Measurements from ENCODE around the gene CCDC39.
A peak's percentile ranks its signal among the peaks of the same experiment; 100 is the strongest.

CCDC39 gene

DNA sequence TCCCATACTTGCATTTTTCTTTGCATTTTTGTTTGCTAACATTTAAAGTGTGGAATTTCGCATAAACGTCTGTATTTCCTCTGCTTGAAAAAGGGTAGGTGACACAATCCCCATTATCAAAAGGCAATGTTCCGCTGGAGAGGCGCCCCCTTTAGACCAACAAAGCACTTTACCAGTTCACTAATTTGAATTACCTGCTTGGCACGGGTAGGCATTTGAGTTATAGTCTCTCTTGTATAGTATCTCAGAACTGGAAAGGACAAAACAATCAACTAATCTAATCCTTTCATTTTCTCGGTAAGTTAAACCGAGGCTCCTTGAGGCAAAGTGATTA, 775 bp upstream of the CCDC39 start:
- Histone ChIP-seq H3K9me3 (ENCODE audit: control insufficient read depth, low read length) (no peaks in the 10 kb centered on the region), H3K4me3 (ENCODE audit: low read length) (peak overlapping the region; percentile 70), H3K27me3 (ENCODE audit: control insufficient read depth, insufficient read depth, low read length) (peaks cover 23% of the 10 kb centered on the region), H3K36me3 (ENCODE audit: control insufficient read depth, insufficient read depth, low read length) (no peaks in the 10 kb centered on the region), H3K9ac (ENCODE audit: low read length) (peak overlapping the region; percentile 36), H3K4me1 (ENCODE audit: control insufficient read depth, insufficient read depth, low read length) (peaks cover 5% of the 10 kb centered on the region)

DNA sequence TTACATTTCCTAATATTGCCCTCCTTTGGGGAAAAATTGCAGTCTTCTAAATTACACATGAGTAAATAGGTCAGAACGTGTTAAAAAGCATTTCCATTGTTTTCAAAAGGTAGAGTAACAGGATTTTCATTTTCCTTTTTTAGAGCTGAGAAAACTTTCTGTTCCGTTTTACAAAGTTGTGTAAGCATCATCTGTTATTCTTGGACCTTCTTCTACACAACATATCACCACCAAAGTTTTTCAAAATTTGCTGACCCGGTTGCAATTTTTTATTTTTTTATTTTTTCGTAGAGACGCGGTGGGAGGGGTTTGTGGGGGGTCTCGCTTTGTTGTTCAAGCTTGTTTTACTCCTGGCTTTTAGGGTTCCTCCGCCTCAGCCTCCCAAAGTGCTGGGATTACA, 1.1 kb downstream of the CCDC39 start:
- no peaks in the 10 kb centered on the region for H3K36me3 ChIP-seq (ENCODE audit: control insufficient read depth, insufficient read depth, low read length)
- H3K27me3 ChIP-seq (ENCODE audit: control insufficient read depth, insufficient read depth, low read length), result peaks cover 23% of the 10 kb centered on the region
- no peaks in the 10 kb centered on the region for H3K9me3 ChIP-seq (ENCODE audit: control insufficient read depth, low read length)
- H3K4me3 ChIP-seq (ENCODE audit: low read length), result no peak overlapping the region
- H3K4me1 ChIP-seq (ENCODE audit: control insufficient read depth, insufficient read depth, low read length), result peaks cover 5% of the 10 kb centered on the region
- H3K9ac ChIP-seq (ENCODE audit: low read length), result no peak overlapping the region

DNA sequence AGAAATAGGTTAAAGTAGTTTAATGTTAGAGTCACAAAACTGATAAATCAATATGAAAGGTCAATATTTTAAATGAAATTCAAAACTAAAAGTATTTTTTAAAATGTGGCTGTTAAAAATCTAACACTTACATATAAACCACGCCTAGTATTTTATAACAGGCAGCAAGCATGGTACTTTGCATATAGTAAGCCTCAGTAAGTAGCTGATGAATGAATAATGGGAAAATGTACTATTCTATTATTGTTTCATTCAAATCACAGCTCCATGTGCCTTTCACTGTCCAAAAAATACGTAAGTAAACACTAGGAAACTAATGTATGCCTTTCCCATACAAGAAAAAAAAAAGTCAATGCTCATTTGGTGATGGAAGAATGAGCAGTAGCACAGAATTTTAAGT, 17.8 kb downstream of the CCDC39 start:
- no peaks in the 10 kb centered on the region for H3K27me3 ChIP-seq (ENCODE audit: control insufficient read depth, insufficient read depth, low read length)
- no peak overlapping the region for H3K4me3 ChIP-seq (ENCODE audit: low read length)
- no peaks in the 10 kb centered on the region for H3K9me3 ChIP-seq (ENCODE audit: control insufficient read depth, low read length)
- no peak overlapping the region for H3K9ac ChIP-seq (ENCODE audit: low read length)
- H3K36me3 ChIP-seq (ENCODE audit: control insufficient read depth, insufficient read depth, low read length), result no peaks in the 10 kb centered on the region
- no peaks in the 10 kb centered on the region for H3K4me1 ChIP-seq (ENCODE audit: control insufficient read depth, insufficient read depth, low read length)

GRCh38 chr3:180657094-180657493, 22.2 kb downstream of the CCDC39 start:
- no peak overlapping the region for H3K9ac ChIP-seq (ENCODE audit: low read length)
- no peak overlapping the region for H3K4me3 ChIP-seq (ENCODE audit: low read length)
- no peaks in the 10 kb centered on the region for H3K4me1 ChIP-seq (ENCODE audit: control insufficient read depth, insufficient read depth, low read length)
- H3K9me3 ChIP-seq (ENCODE audit: control insufficient read depth, low read length), result no peaks in the 10 kb centered on the region
- no peaks in the 10 kb centered on the region for H3K36me3 ChIP-seq (ENCODE audit: control insufficient read depth, insufficient read depth, low read length)
- H3K27me3 ChIP-seq (ENCODE audit: control insufficient read depth, insufficient read depth, low read length), result no peaks in the 10 kb centered on the region

DNA sequence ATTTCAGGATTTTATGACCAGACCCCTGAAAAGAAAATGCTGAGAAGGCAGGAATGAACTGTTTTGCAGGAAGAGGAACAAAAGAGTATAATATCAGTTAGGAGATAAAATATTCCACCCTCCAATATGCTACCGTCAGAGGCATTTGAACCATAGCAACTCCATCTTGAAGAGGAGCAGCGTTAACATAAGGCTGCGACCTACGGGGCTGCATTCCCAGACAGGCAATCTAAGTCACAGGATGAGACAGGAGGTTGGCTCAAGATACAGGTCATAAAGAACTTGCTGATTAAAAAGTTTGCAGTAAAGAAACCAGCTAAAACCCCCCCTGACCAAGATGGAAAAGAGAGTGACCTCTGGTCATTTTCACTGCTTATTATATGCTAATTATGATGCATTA, 22.9 kb downstream of the CCDC39 start:
- H3K9ac ChIP-seq (ENCODE audit: low read length), result no peak overlapping the region
- no peaks in the 10 kb centered on the region for H3K27me3 ChIP-seq (ENCODE audit: control insufficient read depth, insufficient read depth, low read length)
- H3K9me3 ChIP-seq (ENCODE audit: control insufficient read depth, low read length), result no peaks in the 10 kb centered on the region
- H3K4me1 ChIP-seq (ENCODE audit: control insufficient read depth, insufficient read depth, low read length), result no peaks in the 10 kb centered on the region
- no peak overlapping the region for H3K4me3 ChIP-seq (ENCODE audit: low read length)
- no peaks in the 10 kb centered on the region for H3K36me3 ChIP-seq (ENCODE audit: control insufficient read depth, insufficient read depth, low read length)

GRCh38 chr3:180646187-180646790, 33.0 kb downstream of the CCDC39 start:
- H3K9ac ChIP-seq (ENCODE audit: low read length), result no peak overlapping the region
- no peaks in the 10 kb centered on the region for H3K36me3 ChIP-seq (ENCODE audit: control insufficient read depth, insufficient read depth, low read length)
- H3K27me3 ChIP-seq (ENCODE audit: control insufficient read depth, insufficient read depth, low read length), result no peaks in the 10 kb centered on the region
- H3K9me3 ChIP-seq (ENCODE audit: control insufficient read depth, low read length), result no peaks in the 10 kb centered on the region
- H3K4me1 ChIP-seq (ENCODE audit: control insufficient read depth, insufficient read depth, low read length), result no peaks in the 10 kb centered on the region
- H3K4me3 ChIP-seq (ENCODE audit: low read length), result no peak overlapping the region

GRCh38 chr3:180640987-180641386, 38.3 kb downstream of the CCDC39 start:
- Histone ChIP-seq H3K9me3 (ENCODE audit: control insufficient read depth, low read length) (no peaks in the 10 kb centered on the region), H3K4me1 (ENCODE audit: control insufficient read depth, insufficient read depth, low read length) (no peaks in the 10 kb centered on the region), H3K9ac (ENCODE audit: low read length) (no peak overlapping the region), H3K4me3 (ENCODE audit: low read length) (no peak overlapping the region), H3K36me3 (ENCODE audit: control insufficient read depth, insufficient read depth, low read length) (no peaks in the 10 kb centered on the region), H3K27me3 (ENCODE audit: control insufficient read depth, insufficient read depth, low read length) (no peaks in the 10 kb centered on the region)

DNA sequence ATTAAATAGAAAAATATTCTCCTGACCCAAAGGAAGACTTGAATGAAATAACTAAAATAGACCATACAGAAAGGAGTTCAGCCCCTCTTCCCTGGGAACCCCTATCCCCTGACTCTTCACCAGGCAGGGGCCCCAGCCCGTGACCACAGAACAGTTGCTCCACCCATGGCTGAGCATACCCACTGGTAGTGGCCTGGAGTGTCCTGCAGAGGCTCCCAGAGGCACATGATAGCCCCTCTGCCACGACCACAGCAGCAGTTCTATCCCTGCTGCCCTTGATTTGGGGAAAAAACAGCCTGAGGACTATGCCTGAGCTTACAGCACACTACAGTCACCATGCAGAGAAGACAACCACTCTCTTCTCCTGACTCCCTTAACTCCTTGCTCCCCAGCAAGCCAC, 45.6 kb downstream of the CCDC39 start:
- no peak overlapping the region for H3K4me3 ChIP-seq (ENCODE audit: low read length)
- no peak overlapping the region for H3K9ac ChIP-seq (ENCODE audit: low read length)
- H3K36me3 ChIP-seq (ENCODE audit: control insufficient read depth, insufficient read depth, low read length), result no peaks in the 10 kb centered on the region
- H3K9me3 ChIP-seq (ENCODE audit: control insufficient read depth, low read length), result no peaks in the 10 kb centered on the region
- peaks cover 3% of the 10 kb centered on the region for H3K27me3 ChIP-seq (ENCODE audit: control insufficient read depth, insufficient read depth, low read length)
- no peaks in the 10 kb centered on the region for H3K4me1 ChIP-seq (ENCODE audit: control insufficient read depth, insufficient read depth, low read length)

- H3K9ac ChIP-seq (ENCODE audit: low read length), result no peak overlapping the region
- no peaks in the 10 kb centered on the region for H3K36me3 ChIP-seq (ENCODE audit: control insufficient read depth, insufficient read depth, low read length)
- H3K4me1 ChIP-seq (ENCODE audit: control insufficient read depth, insufficient read depth, low read length), result no peaks in the 10 kb centered on the region
- H3K9me3 ChIP-seq (ENCODE audit: control insufficient read depth, low read length), result no peaks in the 10 kb centered on the region
- H3K27me3 ChIP-seq (ENCODE audit: control insufficient read depth, insufficient read depth, low read length), result peaks cover 3% of the 10 kb centered on the region
- no peak overlapping the region for H3K4me3 ChIP-seq (ENCODE audit: low read length)
Observed at GRCh38 chr3:180631317-180631716, 48.0 kb downstream of the CCDC39 start.

DNA sequence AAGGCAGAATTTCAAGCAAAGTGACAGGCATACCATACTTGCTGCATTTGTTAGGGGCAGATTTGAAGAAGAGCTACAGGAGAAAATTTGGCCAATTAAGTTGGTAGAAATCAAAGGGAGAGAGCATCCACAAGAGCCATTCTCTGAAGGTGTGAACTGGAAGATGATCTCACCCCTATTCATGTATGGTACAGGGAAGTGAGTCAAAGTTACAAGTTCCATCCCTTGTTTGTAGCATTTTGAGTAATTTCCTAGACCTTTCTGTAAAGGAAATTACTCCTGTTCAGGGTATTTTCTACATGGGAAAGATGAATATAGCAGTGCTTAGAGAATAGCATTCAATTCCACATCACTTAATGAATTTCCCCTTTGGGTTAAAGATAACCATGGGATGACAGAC, 48.9 kb downstream of the CCDC39 start:
- Histone ChIP-seq H3K27me3 (ENCODE audit: control insufficient read depth, insufficient read depth, low read length) (peaks cover 3% of the 10 kb centered on the region), H3K4me1 (ENCODE audit: control insufficient read depth, insufficient read depth, low read length) (no peaks in the 10 kb centered on the region), H3K9me3 (ENCODE audit: control insufficient read depth, low read length) (no peaks in the 10 kb centered on the region), H3K36me3 (ENCODE audit: control insufficient read depth, insufficient read depth, low read length) (no peaks in the 10 kb centered on the region), H3K9ac (ENCODE audit: low read length) (no peak overlapping the region), H3K4me3 (ENCODE audit: low read length) (no peak overlapping the region)

DNA sequence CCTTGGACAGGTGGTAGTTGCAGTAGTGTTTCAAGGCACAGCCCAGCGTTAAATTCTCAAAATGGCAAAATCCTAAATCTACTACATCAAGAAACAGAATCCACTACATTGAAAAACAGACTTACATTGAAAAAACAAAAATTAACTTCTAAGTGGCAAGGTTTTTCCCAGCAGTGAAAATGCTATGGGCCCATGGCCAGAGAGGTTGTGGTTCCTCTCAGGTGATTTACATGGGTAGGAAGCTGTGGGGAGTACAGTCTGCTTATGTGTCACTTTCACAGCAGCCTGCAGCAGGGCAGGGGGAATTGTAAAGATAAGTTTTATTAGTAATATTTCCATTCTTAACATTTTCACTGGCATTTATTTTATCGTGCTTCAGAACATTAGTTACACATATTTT, 52.4 kb downstream of the CCDC39 start:
- Histone ChIP-seq H3K9me3 (ENCODE audit: control insufficient read depth, low read length) (no peaks in the 10 kb centered on the region), H3K4me3 (ENCODE audit: low read length) (no peak overlapping the region), H3K4me1 (ENCODE audit: control insufficient read depth, insufficient read depth, low read length) (no peaks in the 10 kb centered on the region), H3K27me3 (ENCODE audit: control insufficient read depth, insufficient read depth, low read length) (peaks cover 1% of the 10 kb centered on the region), H3K36me3 (ENCODE audit: control insufficient read depth, insufficient read depth, low read length) (no peaks in the 10 kb centered on the region), H3K9ac (ENCODE audit: low read length) (no peak overlapping the region)

- Histone ChIP-seq H3K9me3 (ENCODE audit: control insufficient read depth, low read length) (no peaks in the 10 kb centered on the region), H3K9ac (ENCODE audit: low read length) (no peak overlapping the region), H3K36me3 (ENCODE audit: control insufficient read depth, insufficient read depth, low read length) (no peaks in the 10 kb centered on the region), H3K27me3 (ENCODE audit: control insufficient read depth, insufficient read depth, low read length) (no peaks in the 10 kb centered on the region), H3K4me1 (ENCODE audit: control insufficient read depth, insufficient read depth, low read length) (no peaks in the 10 kb centered on the region), H3K4me3 (ENCODE audit: low read length) (no peak overlapping the region)
Observed at GRCh38 chr3:180624714-180625113, 54.6 kb downstream of the CCDC39 start.

DNA sequence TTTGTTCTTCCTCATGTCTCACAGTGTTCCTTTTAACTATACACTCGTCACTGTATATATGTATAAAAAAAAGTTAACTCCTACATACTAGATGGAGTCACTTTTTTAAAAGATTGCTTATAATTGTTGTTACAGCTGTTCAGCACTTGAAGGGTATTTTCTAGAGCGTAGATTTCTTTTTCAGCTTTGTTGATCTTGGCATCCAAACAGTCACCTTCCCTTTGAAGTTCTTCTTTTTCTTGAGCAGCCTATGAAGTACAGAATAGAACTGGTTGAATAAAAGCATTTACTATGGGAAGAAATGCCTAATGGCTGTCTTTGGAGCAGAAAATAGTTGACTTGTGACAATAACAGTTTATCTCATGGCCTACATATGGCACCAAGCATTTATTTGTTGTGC, 59.6 kb downstream of the CCDC39 start:
- no peaks in the 10 kb centered on the region for H3K27me3 ChIP-seq (ENCODE audit: control insufficient read depth, insufficient read depth, low read length)
- H3K4me1 ChIP-seq (ENCODE audit: control insufficient read depth, insufficient read depth, low read length), result no peaks in the 10 kb centered on the region
- H3K4me3 ChIP-seq (ENCODE audit: low read length), result no peak overlapping the region
- no peak overlapping the region for H3K9ac ChIP-seq (ENCODE audit: low read length)
- H3K9me3 ChIP-seq (ENCODE audit: control insufficient read depth, low read length), result no peaks in the 10 kb centered on the region
- no peaks in the 10 kb centered on the region for H3K36me3 ChIP-seq (ENCODE audit: control insufficient read depth, insufficient read depth, low read length)
